NCI-H2196 (cell line): ENCODE measurements around the gene CDX1.
A peak's percentile ranks its signal among the peaks of the same experiment; 100 is the strongest.

Source experiments
- DNase-seq: peaks from one replicate; lab custom pipeline; 2025; ENCODE audit not compliant: unreplicated experiment; lab: John Stamatoyannopoulos, UW

The CDX1 gene

GRCh38 chr5:150144879-150145278 is 21.7 kb upstream of the CDX1 start:
- no peak for DNase-seq

- DNase-seq: no peak
Measured at GRCh38 chr5:150146235-150146634, 20.3 kb upstream of the CDX1 start.

- DNase-seq: no peak
Measured at GRCh38 chr5:150146862-150147601, 19.5 kb upstream of the CDX1 start.

- DNase-seq: no peak
Measured at GRCh38 chr5:150147670-150148069, 18.9 kb upstream of the CDX1 start.

GRCh38 chr5:150148117-150148927 is 18.3 kb upstream of the CDX1 start:
- no peak for DNase-seq

GRCh38 chr5:150149618-150150017 is 17.0 kb upstream of the CDX1 start:
- no peak for DNase-seq

- no peak for DNase-seq
Measured at GRCh38 chr5:150152636-150153462, 13.7 kb upstream of the CDX1 start.

GRCh38 chr5:150153483-150153882 is 13.1 kb upstream of the CDX1 start:
- DNase-seq: no peak

GRCh38 chr5:150153957-150154617 is 12.5 kb upstream of the CDX1 start:
- DNase-seq: no peak

- no peak for DNase-seq
Measured at GRCh38 chr5:150154618-150155128, 11.9 kb upstream of the CDX1 start.

- DNase-seq: peak; percentile 30
Measured at GRCh38 chr5:150155258-150156026, 11.1 kb upstream of the CDX1 start, which contains the start of gene PDGFRB. PDGFRB (minus strand) TSS chr5:150155845; CDS start chr5:150137047, 18,798 bp downstream.

GRCh38 chr5:150156027-150156368 is 10.6 kb upstream of the CDX1 start:
- no peak for DNase-seq

GRCh38 chr5:150156540-150156939 is 10.0 kb upstream of the CDX1 start:
- DNase-seq: no peak

- no peak for DNase-seq
Measured at GRCh38 chr5:150157168-150157567, 9.4 kb upstream of the CDX1 start.

- DNase-seq: no peak
Measured at GRCh38 chr5:150158170-150158949, 8.2 kb upstream of the CDX1 start.

GRCh38 chr5:150159031-150159430 is 7.5 kb upstream of the CDX1 start:
- DNase-seq: no peak

GRCh38 chr5:150159741-150160179 is 6.8 kb upstream of the CDX1 start:
- DNase-seq: no peak

- no peak for DNase-seq
Measured at GRCh38 chr5:150160448-150161081, 6.0 kb upstream of the CDX1 start.
